ENCODE results near the gene RPL36.
A peak's percentile ranks its signal among the peaks of the same experiment; 100 is the strongest.

RPL36 gene

DNA sequence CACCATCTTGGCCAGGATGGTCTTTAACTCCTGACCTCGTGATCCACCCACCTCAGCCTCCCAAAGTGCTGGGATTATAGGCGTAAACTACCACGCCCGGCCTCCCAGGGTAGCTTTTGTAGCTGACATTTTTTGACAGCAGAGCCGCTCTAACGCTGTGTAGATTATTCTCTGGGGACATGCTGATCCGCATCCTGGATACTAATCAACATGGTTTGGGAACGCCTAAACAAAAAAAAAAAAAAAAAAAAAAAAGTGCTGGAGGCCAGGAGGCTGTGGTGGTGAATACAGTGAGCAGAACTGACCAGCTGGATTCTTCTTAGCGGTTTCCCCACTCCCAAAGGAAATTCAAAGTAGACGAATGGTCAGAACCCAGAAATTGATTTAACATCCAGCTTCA lies 24.7 kb downstream of the RPL36 start:
- Mint-ChIP-seq H3K4me1 (peaks cover 24% of the 10 kb centered on the region), H3K27ac (no peak overlapping the region), H3K9me3 (no peaks in the 10 kb centered on the region), H3K36me3 (ENCODE audit: low read depth) (peaks cover 33% of the 10 kb centered on the region), H3K4me3 (no peak overlapping the region), H3K27me3 (ENCODE audit: low read depth, poor library complexity) (no peaks in the 10 kb centered on the region)
- no peak for DNase-seq
- TF ChIP-seq, protein P1, sequence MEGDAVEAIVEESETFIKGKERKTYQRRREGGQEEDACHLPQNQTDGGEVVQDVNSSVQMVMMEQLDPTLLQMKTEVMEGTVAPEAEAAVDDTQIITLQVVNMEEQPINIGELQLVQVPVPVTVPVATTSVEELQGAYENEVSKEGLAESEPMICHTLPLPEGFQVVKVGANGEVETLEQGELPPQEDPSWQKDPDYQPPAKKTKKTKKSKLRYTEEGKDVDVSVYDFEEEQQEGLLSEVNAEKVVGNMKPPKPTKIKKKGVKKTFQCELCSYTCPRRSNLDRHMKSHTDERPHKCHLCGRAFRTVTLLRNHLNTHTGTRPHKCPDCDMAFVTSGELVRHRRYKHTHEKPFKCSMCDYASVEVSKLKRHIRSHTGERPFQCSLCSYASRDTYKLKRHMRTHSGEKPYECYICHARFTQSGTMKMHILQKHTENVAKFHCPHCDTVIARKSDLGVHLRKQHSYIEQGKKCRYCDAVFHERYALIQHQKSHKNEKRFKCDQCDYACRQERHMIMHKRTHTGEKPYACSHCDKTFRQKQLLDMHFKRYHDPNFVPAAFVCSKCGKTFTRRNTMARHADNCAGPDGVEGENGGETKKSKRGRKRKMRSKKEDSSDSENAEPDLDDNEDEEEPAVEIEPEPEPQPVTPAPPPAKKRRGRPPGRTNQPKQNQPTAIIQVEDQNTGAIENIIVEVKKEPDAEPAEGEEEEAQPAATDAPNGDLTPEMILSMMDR (IDR thresholded peaks at IDR 0.05) = no peak

DNA sequence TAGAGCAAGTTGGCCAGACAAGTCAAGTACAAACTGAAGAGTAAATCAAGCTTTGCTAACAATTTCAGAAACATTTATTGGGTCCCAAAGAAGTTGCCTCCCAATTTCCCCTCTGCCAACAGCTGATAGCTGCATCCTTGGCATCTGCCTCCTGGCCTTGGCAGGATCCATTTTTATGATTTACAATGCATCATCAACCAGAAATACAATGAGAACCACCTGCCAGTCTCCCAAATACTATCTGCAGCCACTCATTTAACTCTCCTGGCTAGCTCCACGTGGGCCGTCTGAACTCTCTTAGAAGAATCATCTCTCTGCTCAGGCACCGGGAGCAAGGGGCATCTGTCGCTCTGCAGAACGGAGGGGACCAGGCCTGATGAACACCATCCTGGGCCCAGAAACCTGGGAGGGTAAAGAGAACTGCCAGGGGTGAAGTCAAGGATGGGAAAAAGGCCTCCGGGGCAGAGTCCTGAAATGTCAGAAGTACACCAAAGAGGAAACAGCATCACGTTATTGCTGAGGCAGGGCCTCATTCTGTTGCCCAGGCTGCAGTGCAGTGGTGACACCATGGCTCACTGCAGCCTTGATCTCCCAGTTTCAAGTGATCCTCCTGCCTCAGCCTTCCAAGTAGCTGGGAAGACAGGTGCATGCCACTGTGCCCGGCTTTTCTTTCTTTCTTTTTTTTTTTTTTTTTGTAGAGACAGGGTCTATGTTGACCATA lies 27.3 kb downstream of the RPL36 start:
- Mint-ChIP-seq H3K27me3 (ENCODE audit: low read depth, poor library complexity) (no peaks in the 10 kb centered on the region), H3K4me3 (peak overlapping the region; percentile 95), H3K27ac (peak overlapping the region; percentile 85), H3K4me1 (peaks cover 24% of the 10 kb centered on the region), H3K36me3 (ENCODE audit: low read depth) (peaks cover 29% of the 10 kb centered on the region), H3K9me3 (no peaks in the 10 kb centered on the region)
- no peak for DNase-seq
- TF ChIP-seq, protein P1 (IDR thresholded peaks at IDR 0.05) = no peak

DNA sequence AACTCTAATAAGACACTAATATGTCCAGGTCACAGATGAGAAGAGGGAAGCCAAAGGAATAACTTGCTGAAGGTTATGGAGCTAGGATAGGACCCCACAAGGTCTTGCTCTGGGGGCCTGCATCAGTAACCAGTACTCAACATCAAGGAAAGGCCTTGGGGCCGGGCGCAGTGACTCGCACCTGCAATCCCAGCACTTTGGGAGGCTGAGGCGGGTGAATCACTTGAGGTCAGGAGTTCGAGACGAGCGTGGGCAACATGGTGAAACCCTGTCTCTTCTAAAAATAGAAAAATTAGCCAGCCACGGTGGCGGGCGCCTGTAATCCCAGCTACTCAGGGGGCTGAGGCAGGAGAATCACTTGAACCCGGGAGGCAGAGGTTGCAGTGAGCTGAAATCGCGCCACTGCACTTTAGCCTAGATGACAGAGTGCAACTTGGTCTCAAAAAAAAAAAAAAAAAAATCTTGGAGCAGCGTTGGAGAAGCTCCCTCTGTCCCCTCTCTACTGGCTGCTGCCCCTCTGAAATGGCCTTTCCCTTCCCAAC lies 28.0 kb downstream of the RPL36 start:
- TF ChIP-seq, protein P1 (IDR thresholded peaks at IDR 0.05) = no peak
- Mint-ChIP-seq H3K4me1 (peaks cover 24% of the 10 kb centered on the region), H3K27ac (peak overlapping the region; percentile 89), H3K9me3 (no peaks in the 10 kb centered on the region), H3K4me3 (peak overlapping the region; percentile 95), H3K27me3 (ENCODE audit: low read depth, poor library complexity) (no peaks in the 10 kb centered on the region), H3K36me3 (ENCODE audit: low read depth) (peaks cover 27% of the 10 kb centered on the region)
- no peak for DNase-seq

DNA sequence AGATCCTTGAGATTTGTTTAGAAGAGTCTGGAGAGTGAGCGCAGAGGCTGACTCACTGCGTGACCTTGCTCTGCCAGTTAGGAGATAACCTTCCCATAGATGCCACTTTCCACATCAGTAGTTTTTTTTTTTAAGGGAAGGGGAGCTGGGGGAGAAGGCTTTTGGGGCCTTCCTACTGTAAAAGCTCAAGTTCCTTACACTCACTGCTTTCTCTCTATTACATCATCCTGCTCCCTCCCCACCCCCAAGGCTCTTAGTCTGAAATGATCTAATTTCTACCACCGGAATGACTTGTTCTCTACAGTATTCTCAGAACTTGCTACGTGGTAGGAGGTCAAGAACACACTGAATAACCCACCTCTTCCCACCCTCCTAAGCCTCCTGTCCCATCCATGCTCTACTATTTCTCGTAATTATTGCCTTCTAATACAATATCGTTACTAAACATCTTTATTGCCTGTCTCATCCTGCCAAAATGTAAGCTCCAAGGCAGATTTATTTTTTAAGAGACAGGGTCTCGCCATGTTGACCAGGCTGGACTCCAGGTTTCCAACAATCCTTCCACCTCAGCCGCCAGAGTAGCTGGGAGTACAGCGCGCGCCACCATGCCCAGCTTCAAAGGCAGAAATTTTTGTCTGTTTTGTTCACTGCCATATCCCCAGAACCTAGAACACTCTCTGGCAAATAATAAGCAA lies 28.6 kb downstream of the RPL36 start:
- peaks cover 21% of the 10 kb centered on the region for H3K36me3 Mint-ChIP-seq (ENCODE audit: low read depth)
- H3K27ac Mint-ChIP-seq = peak overlapping the region; percentile 91
- H3K4me1 Mint-ChIP-seq = peaks cover 24% of the 10 kb centered on the region
- peak overlapping the region; percentile 95 for H3K4me3 Mint-ChIP-seq
- TF ChIP-seq, protein P1 (IDR thresholded peaks at IDR 0.05) = no peak
- no peak for DNase-seq
- H3K9me3 Mint-ChIP-seq = no peaks in the 10 kb centered on the region
- no peaks in the 10 kb centered on the region for H3K27me3 Mint-ChIP-seq (ENCODE audit: low read depth, poor library complexity)

DNA sequence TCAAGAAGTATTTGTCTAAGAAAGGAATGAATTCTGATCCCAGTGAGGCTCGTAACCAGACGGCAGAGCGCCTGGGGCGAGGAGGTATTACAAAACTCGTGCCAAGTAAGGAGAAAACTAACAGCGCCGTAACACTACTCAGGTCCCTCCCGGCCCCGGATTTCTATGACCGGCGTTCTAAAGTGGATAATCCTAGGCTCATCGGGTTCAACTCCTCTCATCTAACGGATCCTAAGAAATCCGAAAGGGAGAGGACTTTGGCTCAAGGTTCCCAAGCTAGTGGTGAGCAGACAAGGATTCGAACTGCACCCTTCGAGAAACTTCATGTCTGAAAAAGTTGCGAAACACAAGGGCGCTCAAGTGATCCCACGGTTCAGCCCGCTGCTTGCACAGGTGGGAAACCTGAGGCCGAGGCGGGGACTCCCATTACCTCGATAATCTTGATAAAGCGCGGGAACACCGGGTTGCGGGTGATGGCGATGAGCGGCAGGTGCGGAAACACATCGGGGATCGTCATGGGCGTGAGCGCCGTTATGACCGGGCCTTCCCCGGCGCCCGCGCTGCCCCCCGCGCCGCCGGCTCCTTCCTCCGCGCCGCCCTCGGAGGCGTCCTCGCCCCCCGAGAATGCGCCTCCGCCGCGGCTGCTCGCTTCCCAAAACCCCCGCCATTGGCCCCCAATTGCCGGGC lies 29.3 kb downstream of the RPL36 start:
- peaks cover 16% of the 10 kb centered on the region for H3K36me3 Mint-ChIP-seq (ENCODE audit: low read depth)
- peaks cover 24% of the 10 kb centered on the region for H3K4me1 Mint-ChIP-seq
- H3K4me3 Mint-ChIP-seq = peak overlapping the region; percentile 95
- no peaks in the 10 kb centered on the region for H3K9me3 Mint-ChIP-seq
- DNase-seq = no peak
- TF ChIP-seq, protein P1 (IDR thresholded peaks at IDR 0.05) = no peak
- peak overlapping the region; percentile 91 for H3K27ac Mint-ChIP-seq
- peaks cover 5% of the 10 kb centered on the region for H3K27me3 Mint-ChIP-seq (ENCODE audit: low read depth, poor library complexity)
